Ishikawa (cell line): ENCODE data around the gene LCN6.

ENCODE experiments used
- CEBPB ChIP-seq: IDR thresholded peaks from 2 replicates; pipeline ENCODE4 v1.6.1; 2012
- CREB1 ChIP-seq: IDR thresholded peaks from 2 replicates; pipeline ENCODE4 v1.6.1; 2012; ENCODE audit warnings: low read depth
- EGR1 ChIP-seq: IDR thresholded peaks from 2 replicates; pipeline ENCODE4 v1.6.1; 2012
- EP300 ChIP-seq: IDR thresholded peaks from 2 replicates; pipeline ENCODE4 v1.6.1; 2012; ENCODE audit warnings: borderline replicate concordance
- FOXM1 ChIP-seq: IDR thresholded peaks from 2 replicates; pipeline ENCODE4 v1.6.1; 2012; ENCODE audit warnings: low read depth, borderline replicate concordance
- NFIC ChIP-seq: IDR thresholded peaks from 2 replicates; pipeline ENCODE4 v1.6.1; 2012
- RAD21 ChIP-seq: IDR thresholded peaks from 2 replicates; pipeline ENCODE4 v1.6.1; 2012; ENCODE audit warnings: low read depth
- TAF1 ChIP-seq: IDR thresholded peaks from 2 replicates; pipeline ENCODE4 v1.6.1; 2012; ENCODE audit warnings: low read depth, mild to moderate bottlenecking
- TCF12 ChIP-seq: IDR thresholded peaks from 2 replicates; pipeline ENCODE4 v1.6.1; 2012; ENCODE audit warnings: low read depth
- TEAD4 ChIP-seq: IDR thresholded peaks from 2 replicates; pipeline ENCODE4 v1.6.1; 2012
- YY1 ChIP-seq: IDR thresholded peaks from 2 replicates; pipeline ENCODE4 v1.6.1; 2012; ENCODE audit warnings: low read depth
- ZBTB7A ChIP-seq: IDR thresholded peaks from 2 replicates; pipeline ENCODE4 v1.6.1; 2012; ENCODE audit warnings: low read depth
- TF ChIP-seq, protein P1 (sequence below): IDR thresholded peaks from 2 replicates; pipeline ENCODE4 v1.6.1; 2012
- TF ChIP-seq, protein P2 (sequence below): IDR thresholded peaks from 2 replicates; pipeline ENCODE4 v1.6.1; 2012
- TF ChIP-seq, protein P3 (sequence below): IDR thresholded peaks from 2 replicates; pipeline ENCODE4 v1.6.1; 2012; ENCODE audit warnings: low read depth, mild to moderate bottlenecking

LCN6 gene

DNA sequence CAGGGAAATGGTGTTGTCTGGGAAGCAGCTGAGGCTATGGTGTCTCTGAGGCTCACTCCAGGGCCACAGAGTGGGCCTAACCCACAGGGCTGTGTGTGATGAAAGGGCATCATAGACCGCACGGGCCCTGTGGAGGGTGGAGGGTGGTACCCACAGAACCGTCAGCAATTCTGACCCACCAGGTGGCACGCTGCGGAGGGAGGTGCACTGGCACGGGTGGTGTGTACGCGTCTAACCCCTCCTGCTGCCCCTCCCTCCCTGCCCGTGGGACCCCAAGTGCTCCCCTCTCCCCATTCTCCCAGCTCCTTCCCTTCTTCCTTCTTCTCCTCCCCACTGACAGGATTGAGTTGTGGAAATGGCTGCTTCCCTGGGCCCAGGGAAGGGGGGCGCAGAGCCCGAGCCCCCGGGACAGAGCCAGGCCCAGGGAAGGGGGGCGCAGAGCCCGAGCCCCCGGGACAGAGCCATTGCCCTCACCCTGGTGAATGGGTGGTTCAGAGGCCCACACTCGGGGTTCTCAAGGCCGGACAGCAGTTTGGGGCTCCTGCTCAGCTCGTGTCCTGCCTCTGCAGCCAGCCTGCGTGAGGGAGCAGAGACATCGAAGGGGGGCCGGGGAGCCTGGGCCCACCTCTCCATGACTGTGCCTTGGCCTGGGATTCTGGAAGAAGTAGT lies 12.4 kb downstream of the LCN6 start:
- TF ChIP-seq RAD21 (no peak), TEAD4 (no peak)
- TF ChIP-seq, protein P1, sequence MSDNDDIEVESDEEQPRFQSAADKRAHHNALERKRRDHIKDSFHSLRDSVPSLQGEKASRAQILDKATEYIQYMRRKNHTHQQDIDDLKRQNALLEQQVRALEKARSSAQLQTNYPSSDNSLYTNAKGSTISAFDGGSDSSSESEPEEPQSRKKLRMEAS = no peak
- TF ChIP-seq, protein P2, sequence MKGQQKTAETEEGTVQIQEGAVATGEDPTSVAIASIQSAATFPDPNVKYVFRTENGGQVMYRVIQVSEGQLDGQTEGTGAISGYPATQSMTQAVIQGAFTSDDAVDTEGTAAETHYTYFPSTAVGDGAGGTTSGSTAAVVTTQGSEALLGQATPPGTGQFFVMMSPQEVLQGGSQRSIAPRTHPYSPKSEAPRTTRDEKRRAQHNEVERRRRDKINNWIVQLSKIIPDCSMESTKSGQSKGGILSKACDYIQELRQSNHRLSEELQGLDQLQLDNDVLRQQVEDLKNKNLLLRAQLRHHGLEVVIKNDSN = no peak

DNA sequence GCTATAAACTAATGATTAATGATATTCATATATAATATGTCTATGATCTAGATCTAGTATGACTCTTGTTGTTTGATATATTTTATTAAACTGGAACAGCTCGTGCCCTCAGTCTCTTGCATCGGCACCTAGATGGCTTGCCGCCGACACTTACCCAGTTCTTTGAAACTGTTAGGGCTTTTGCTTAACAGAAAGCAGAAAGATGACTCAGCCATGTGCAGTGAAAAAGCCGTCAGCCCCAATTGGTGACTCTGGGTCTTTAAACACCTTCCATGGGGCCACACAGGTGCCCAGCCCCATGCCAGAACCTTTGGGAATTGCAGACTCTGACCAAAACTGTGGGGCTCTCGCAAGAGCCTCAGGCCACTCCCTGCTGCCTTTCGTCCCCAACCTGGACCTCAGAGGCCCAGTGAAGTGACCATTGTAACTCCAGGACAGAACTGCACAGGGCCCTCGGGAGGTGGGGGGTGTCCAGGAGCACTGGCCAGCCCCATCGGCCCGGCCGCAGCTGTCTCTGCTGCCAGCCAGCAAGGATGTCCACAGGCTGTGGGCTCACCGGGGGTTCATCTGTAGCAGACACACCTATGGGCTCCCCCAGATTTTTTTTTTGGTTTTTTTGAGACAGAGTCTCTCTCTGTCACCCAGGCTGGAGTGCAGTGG lies 13.4 kb downstream of the LCN6 start:
- TF ChIP-seq, protein P1 = no peak
- no peak for TF ChIP-seq CREB1
- no peak for TF ChIP-seq ZBTB7A
- TF ChIP-seq TCF12 = no peak
- no peak for TF ChIP-seq TEAD4
- no peak for TF ChIP-seq RAD21

DNA sequence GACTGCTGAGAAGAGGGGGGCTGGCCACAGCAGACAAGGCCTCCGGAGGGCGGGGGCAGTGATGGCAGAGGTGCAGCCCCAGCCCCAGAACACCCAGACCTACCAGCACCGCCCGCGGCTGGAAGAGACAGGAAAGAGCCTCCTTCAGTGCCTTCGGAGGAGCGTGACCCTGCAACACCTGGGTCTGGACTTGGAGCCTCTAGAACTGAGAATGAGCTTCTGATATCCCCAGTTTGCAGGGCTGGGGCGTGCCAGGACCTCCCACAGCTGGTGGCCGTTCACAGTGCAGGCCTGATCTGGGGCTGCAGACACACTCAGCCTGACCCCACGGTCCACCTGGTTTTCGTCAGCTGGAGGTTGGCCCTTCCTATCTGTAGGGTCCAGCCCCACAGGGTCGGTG lies 14.7 kb downstream of the LCN6 start:
- TF ChIP-seq EP300 = no peak
- TF ChIP-seq CREB1 = no peak

DNA sequence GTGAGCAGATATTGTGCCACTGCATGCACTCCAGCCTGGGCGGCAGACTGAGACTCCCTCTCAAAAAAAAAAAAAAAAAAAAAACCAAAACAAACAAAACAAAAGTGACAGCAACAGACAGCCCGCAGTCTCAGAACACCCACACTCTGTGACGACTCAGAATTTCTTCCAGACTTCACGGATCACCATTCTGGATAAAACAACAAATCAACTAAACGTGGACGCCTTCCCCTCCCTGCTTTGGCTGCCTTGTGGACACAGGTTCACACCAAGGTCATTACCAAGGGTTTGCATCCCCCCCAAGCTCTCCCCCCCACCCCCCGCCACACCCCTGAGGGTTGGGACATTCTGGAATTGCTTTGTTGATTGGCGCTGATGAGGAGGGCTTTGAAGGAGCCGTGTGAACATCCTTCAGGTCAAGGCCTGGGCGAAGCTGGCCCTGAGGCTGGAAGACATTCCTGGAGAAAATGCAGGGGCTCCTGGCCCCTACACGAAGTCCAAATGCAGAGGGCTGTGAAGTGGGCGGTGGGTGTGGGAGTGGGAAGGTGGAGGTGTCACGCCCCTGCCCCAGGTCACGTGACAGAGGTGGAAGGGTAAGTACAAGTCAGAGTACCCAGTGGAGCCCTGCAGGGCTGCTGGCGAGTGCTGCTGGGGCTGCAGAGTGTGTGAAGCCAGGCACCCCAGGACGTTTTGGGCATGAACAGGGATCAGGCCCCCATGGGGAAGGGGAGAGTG lies 15.7 kb downstream of the LCN6 start:
- TF ChIP-seq, protein P2 = peak; percentile 55
- no peak for TF ChIP-seq YY1

DNA sequence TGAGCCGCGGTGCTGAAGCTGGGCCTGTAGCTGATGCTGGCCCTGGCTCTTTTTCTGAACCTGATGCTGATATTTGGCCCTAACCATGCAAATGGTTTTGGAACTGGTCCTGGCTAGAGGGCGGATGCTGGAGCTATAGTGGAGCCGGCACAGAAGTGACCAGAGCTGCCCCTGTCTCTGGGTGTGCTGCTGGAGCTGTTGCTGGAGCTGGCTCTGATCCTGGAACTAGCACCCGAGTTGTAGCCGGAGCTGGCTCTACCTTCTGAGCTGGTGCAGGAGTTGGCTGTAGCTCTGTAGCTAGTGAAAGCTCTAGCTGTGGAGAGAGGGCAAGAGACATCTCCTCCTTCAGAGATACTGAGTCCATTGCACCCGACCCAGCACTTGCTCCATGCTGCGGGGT lies 18.4 kb downstream of the LCN6 start:
- TF ChIP-seq, protein P2 = no peak
- TF ChIP-seq TEAD4 = no peak
- TF ChIP-seq NFIC = no peak
- no peak for TF ChIP-seq CREB1
- no peak for TF ChIP-seq TCF12
- TF ChIP-seq EGR1 = no peak
- TF ChIP-seq FOXM1 = no peak
- TF ChIP-seq, protein P3, sequence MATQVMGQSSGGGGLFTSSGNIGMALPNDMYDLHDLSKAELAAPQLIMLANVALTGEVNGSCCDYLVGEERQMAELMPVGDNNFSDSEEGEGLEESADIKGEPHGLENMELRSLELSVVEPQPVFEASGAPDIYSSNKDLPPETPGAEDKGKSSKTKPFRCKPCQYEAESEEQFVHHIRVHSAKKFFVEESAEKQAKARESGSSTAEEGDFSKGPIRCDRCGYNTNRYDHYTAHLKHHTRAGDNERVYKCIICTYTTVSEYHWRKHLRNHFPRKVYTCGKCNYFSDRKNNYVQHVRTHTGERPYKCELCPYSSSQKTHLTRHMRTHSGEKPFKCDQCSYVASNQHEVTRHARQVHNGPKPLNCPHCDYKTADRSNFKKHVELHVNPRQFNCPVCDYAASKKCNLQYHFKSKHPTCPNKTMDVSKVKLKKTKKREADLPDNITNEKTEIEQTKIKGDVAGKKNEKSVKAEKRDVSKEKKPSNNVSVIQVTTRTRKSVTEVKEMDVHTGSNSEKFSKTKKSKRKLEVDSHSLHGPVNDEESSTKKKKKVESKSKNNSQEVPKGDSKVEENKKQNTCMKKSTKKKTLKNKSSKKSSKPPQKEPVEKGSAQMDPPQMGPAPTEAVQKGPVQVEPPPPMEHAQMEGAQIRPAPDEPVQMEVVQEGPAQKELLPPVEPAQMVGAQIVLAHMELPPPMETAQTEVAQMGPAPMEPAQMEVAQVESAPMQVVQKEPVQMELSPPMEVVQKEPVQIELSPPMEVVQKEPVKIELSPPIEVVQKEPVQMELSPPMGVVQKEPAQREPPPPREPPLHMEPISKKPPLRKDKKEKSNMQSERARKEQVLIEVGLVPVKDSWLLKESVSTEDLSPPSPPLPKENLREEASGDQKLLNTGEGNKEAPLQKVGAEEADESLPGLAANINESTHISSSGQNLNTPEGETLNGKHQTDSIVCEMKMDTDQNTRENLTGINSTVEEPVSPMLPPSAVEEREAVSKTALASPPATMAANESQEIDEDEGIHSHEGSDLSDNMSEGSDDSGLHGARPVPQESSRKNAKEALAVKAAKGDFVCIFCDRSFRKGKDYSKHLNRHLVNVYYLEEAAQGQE = no peak
- TF ChIP-seq, protein P1 = no peak
- no peak for TF ChIP-seq EP300
- no peak for TF ChIP-seq CEBPB
- TF ChIP-seq TAF1 = no peak
- no peak for TF ChIP-seq RAD21
- no peak for TF ChIP-seq ZBTB7A
- TF ChIP-seq YY1 = no peak

DNA sequence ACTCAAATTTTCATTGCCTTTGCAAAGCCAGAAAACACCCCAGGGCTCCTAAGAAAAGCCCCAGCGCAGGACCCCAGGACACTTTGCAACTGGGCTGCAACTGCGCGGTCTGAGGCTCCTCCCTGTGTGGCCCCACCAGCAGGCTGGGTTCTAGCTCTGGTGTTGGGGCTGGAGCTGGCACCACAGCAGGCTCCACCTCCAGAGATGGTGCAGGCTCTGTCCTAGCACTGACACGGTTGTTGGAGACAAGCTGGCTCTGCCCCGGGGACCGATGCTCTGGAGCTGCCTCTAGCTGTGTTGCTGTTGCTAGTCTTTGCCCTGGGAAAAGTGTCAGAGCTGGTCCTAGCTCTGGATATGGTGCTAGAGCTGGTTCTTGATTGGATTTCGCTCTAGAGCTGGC lies 19.2 kb downstream of the LCN6 start:
- TF ChIP-seq, protein P3 = no peak
